ENCODE measurements around the gene CDHR5.
"Not testable (repeated sequence)": the region's sequence is repeated elsewhere in the genome, so short reads cannot be mapped to it uniquely, and the experiment has no call there.

Gene CDHR5

DNA sequence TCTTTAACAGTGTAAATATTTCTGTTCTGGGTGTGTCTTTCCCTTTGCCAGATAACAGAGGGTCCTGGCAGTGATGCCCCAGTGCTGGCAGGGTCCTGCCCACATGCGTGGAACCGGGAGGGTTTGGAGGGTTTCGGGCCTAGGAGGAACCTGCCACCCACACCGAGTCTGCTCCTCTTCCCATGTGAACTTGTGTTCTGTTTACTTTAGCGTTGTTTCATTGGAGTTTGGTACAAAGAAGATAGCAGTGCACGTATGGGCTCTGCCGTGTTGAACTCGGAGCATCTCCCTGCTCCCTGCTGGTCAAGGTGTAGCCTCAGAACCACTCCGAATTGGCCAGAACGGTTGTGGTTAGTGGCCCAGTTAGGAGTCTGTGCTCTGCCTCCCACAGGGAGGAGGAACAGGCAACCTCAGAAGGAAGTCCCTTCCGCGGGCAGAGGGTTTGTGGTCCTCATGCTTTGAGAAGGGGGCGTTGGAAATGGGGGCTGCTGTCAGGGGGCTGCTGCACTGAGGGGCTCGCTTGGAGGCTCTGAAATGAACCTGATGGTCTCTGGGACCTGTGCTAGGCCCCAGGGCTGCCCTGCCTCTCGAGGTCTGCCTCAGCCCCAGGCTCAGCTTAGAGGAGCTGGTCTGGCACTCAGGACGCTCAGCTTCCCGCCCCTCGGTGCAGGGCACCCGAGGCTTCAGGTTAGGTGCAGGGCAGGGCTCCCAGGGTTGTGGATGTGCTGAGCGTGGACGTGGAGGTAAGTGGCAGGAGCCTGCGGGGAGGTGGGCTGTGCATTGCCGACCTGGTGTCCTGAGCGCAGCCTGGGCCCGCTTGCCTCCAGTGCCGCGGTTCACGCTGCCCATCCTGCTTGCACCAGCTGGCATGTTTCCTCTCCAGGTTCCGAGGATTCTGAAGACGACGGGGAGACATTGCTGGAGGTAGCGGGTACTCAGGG, 38.1 kb downstream of the CDHR5 start:
- DNase-seq, result no peak

DNA sequence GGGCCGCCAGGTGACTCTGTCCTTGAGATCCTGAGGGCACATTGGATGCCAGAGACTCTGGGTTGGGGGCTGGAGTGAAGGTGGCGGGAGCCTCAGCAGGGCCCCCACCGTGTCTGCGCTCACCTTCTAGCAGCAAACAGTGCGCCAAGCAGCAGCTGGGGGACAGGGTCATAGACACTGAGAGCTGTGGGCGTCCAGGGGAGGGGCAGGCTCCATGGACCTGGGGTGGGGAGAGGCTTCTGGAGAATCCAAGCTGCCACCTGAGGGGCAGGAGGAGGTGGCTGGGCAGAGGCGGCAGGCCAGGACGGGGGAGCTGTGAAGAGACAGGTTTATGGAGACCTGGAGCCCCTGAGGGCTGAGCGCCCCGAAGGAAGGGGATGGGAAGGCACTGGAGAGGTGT, 40.5 kb downstream of the CDHR5 start:
- DNase-seq, result no peak

DNA sequence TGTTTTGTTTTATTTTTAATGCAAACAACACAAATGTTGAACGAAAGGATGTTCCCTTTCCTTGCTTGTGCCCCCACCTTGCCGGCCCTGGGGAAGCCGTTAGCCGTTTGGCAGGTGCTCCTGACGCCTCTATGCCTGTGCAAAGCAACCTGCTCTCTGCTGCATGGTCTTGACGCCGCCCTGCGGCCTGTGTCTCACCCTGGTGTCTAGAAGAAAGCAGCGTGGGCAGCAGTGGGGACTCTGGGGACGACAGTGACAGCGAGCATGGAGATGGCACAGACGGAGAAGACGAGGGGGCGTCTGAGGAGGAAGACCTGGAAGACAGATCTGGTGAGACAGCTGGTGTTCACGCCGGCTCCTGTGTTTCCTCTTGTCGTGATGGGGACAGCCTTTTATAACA, 43.0 kb downstream of the CDHR5 start:
- peak in 1 of 14 donors; percentile 32 for DNase-seq

DNA sequence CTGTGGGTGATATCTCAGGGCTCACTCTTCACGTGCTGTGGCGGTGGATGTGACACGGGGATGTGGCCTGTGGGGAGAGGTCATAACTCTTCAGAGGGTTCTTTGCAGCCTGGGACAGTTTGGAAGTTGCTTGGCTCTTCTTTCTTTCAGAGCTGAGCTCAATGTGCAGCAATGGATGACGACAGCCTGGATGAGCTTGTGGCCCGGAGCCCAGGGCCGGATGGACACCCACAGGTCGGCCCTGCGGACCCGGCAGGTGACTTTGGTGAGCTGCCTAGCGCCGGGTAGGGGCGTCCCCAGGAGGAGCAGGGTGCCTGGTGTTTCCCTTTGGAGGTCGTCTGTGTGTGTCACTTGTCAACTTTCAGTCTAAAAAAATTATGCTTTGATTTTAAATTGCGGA, 43.4 kb downstream of the CDHR5 start:
- peak in 1 of 14 donors; percentile 23 for DNase-seq

DNA sequence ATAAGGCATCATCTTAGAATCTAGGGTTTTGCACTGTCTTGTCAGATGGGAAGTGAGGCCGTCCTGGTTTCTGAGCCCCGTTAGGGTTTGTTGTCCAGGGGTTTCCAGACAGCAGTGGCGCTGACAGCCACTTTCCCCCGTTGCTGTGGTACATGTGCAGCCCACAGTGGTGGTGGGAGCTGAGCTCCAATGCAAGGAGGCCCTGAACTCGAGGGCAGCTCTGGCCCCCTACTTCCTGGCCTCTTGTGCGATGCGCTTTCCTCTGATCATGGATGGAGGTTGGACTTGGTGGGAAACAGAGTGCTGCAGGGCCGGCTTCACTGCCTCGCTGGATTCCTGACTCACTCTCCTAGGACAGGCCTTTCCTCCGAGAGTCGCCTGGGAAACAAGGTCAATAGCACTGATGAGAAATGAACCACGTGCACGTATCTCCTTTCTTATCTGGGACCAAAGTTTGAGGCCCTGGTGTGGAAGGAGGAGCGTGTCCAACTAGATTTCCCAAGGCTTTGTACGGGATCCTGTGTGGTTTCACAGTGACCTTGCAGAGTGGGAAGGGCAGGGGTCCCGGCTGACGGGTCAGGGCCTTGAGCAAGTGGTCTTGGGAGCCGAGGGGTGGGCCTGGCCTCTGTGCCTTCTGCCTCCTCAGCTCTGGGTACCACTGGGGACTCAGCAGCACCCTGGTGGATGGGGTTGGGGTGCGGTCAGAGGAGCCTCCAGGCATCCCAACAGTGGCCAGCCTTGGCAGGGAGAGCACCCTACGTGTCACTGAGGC, 44.7 kb downstream of the CDHR5 start:
- DNase-seq, result no peak

DNA sequence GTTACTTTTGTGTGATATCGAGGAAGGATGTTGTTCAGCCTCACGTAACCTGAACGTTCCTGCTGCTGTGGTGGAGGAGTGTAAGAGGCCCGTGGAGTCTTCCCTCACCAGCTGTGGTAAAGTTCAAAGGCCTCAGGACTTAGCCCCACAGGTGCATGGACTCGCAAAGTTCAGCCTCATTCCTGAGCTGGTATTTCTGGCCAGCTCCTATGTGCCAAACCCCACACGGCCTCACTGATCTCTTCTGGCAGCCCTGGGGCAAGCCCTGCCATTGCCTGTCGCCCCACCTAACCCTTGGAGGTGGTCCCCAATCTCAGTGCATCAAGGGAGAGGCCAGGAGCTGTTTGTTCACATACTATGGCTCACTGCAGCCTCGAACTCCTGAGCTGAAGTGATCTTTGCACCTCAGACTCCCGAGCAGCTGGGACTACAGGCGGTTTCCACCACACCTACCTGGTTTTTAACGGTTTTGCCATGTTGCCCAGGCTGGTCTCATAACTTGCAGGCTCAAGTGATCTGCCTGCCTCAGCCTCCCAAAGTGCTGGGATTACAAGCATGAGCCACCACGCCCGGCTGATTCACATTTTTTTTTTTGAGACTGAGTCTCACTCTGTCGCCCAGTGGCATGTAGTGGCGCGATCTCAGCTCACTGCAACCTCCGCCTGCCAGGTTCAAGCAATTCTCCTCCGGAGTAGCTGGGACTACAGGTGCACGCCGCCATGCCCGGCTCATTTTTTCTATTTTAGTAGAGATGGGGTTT, 46.3 kb downstream of the CDHR5 start:
- DNase-seq, result no peak

DNA sequence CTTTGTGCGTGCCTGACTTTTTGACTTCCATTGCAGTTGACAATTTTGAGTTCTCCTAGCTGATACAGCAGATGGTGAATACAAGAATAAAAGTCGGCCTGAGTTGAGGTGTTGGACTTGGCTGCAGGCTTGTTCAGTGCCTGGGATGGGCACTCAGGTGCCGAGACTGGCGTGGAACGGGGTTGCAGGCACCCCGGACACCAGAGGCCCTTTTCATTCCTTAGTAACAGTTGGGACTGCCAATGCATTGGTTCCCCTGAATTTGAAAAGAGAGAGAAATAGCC, 47.2 kb downstream of the CDHR5 start:
- DNase-seq, result no peak

DNA sequence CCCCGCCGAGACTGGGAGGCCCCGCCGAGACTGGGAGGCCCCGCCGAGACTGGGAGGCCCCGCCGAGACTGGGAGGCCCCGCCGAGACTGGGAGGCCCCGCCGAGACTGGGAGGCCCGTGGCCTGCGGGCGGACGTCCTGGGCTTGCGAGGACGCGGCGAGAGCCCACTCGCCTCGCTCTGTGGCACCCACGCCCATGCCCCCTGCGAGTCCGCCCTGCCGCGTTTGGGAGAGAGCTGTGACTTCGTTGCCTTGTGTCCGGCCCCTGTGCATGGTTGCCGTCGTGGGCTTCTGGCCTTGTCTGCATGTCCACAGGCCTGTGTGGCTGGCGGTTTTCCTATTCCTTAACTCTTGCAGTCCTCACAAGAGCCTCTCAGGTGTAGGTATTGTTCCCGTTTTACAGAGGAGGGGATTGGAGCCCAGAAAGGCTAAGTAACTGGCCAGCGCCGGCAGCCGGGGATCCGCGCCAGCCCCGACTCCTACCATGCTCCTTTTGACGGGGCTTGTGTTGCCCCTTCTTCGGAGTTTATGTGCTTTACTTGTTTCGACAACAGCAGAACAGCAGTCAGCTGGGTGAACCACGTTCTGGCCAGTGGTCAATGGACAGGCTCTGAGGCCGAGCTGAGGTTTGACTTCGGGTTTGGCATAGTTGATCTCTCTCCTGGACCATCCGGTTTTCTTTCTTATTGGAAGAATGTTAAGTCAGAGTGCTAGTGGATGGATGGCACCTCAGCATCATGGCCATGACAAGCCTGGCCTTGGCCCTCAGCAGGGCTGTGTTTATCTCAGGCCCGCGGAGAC, 47.7 kb downstream of the CDHR5 start:
- no peak for DNase-seq

DNA sequence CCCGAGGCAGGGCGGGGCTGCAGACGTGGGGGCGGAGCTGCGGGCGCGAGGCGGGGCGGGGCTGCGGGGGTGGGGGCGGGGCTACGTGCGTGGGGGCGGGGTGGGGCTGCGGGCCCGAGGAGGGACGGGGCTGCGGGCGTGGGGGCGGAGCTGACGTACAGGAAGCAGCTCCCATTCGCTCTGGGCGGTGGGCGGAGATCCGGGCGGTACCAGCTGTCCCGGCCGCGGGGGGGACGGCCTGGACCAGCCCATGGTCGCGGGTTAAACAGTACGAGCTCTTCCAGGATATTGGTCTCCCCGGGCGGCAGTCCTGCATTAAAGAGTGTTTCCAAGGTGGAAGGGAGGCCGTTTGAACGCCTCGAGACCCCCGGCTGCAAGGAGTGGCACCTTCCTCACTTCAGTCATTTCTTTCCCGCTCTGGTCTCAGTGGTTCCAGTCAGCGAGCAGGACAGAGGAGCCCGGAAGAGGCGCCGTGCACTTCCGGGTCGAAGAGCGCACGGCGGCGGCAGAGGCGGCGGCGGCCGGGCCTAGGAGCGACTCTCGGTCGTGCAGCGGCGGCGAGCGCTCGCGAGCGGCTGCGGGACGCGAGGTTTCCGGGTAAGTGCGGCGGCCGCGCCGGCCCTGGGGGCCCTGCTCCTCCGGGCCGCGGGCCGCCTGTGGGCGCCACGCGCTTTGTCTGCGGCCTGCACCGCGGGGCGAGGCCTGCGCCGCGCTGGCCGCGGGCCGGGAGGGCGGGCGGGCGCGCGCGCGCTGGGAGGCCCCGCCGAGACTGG, 48.6 kb downstream of the CDHR5 start, which contains the start of gene PHRF1:
Gene PHRF1, plus strand, starts transcription at position 475 of the 773 bp plus-strand sequence. CDS start 5,043 bp downstream, outside the sequence.
- DNase-seq, result peak; percentile 80 to 98 (median 94)

DNA sequence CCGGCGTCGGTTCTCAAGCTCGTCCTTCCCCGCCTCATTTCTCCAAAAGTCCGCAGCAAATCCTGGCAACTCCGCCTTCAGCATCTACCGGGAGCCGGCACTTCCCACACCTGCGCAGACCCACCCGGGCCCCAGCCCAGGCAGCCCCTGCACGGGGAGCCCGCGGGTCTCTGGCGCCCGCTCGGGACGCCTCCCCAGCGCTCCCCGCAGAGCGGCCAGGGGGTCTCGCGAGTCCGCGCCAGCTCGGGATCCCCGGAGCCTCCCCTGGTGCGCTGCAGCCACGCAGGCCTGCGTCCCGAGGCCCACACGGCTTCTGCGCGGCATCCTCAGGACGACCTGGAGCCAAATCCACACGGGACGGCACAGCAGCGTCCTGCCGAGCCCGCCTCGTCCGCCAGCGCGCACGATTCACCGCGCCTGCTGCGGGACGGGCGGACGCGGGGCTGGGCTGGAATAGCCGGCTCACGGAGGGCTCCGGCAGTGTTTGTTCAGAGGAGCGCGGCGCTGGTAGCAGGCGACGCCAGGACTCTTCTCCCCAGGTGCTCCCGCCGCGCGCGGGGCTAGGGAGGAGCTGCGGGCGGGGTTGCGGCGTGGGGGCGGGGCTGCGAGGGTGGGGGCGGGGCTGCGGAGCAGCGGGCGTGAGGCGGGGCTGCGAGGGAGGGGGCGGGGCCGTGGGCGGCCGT, 49.3 kb downstream of the CDHR5 start:
- DNase-seq, result peak in 1 of 14 donors; percentile 59

DNA sequence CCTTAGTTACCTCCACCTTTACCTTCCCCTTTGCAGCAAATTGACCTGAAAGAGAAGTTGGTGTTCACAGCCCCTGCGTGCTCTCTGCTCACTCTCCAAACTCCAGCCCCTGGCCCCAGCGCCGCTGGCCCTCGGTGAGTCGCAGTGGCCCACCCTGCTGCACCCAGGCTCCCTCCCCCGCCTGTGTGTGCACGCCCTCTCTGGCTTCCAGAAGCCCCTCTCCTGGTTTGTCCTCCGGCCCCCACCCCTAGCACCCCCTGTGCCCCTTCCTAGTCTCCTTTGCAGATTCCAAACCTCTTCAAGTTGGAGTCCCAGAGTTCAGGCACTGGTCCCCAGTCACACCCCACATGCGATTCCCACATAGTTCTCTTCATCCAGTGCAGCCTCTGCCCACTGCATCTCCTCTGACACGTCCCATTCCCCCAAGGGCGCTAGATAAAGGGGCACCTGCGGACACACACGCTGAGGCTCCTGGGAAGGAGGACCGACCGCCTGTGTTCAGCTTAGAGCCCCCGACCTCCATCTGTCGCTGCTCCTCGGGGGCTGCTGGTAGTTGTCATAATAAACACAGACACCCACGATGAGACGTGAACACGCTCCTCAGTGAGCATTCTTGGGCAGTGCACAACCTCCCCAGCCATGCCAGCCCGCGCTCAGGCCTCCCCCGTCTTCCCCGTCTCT, 50.0 kb downstream of the CDHR5 start:
- DNase-seq, result no peak

DNA sequence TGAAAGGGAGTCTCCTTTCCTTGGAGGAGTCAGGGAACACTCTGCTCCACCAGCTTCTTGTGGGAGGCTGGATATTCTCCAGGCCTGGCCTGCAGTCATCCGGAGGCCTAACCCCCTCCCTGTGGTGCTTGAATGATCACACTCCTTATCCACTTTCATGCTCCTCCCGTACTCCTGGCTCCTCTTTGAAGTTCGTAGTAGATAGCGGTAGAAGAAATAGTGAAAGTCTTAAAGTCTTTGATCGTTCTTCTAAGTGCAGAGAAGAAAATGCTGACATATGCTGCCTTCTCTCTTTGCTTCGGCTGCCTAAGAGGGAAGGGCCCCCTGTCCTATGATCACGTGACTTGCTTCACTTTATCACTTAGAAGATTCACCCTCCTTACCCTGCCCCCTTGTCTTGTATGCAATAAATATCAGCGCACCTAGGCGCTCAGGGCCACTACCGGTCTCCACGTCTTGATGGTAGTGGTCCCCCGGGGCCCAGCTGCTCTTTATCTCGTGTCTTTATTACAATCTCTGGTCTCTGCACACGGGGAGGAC, 50.7 kb downstream of the CDHR5 start:
- DNase-seq, result not testable (repeated sequence)

DNA sequence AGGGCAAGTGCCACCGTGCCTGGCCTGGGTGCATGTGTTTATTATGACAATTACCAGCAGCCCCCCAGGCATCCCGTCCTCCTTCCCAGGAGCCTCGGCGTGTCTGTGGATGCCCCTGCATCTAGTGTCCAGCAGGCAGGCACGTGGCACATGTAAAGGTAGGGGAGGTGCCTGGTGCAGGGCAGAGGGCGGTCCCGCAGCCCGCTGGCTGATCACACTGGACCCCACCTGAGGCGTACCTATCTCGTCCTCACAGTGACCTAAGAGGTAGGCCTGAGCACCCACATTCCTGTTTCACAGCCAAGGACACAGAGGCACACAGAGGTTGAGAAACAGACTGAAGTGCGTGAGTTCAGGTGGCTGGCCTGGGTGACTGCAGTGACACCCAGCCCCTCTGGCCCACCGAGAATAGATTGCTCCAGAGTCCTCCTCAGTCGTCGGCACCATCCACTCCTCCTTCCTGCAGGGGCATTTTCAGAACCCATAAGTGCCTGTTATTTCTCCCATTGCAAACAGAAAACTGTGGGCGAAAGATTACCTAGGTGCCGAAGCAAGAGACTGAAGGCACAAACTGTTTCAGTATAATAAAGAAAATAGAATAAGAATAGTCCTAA, 51.5 kb downstream of the CDHR5 start:
- no peak for DNase-seq

DNA sequence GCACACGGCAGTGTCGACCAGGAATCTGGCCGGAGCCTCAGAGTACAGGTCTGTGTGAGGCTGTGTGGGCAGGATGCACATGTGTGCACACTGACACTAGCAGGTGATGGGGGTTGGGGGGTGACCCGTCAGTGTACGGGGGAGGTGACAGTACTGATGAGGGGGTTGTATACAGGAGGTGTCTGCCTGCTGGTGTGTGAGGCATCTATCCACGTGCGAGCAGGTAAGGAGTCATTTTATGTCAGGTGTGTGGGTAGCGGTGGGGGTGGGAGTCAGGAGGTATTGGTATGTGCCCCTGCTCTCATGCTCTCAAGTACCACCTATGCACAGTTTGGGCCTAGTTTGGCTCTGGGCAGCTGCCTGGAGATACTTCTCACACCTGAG, 53.0 kb downstream of the CDHR5 start:
- no peak for DNase-seq

DNA sequence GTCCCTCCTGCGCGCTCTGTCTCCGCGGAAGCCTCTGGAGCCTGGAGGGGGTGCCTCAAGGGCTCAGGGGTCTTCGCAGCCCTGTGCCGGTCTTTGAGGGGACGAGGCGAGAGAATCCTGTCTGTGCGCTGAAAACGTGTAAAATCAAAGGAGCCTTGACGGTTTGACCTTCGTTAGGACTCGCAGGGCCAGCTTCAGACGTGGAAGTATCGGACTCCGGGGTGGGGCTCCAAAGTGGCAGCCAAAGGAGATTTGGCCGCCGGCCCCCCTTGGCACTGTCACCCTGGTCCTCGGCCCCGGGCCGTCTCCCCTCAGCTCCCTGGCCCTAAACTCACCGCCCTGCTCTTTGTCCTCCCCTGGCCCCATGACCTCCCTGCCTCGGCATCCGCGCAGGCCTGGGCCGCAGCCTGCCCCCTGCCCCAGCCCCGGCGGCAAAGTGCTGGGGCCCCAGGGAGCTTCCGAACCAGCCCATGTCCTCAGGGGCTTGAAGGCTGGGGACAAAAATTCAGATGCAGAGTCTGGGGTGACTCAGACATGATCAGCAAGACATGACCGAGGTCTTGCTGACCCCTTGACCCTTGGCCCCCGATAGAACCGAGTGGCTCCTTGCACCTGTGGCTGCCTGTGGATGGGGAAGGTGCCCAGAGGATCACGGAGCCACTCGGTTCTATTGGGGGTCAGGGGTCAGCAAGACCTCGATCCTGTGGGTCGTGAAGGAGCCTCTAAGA, 55.4 kb downstream of the CDHR5 start:
- no peak for DNase-seq

DNA sequence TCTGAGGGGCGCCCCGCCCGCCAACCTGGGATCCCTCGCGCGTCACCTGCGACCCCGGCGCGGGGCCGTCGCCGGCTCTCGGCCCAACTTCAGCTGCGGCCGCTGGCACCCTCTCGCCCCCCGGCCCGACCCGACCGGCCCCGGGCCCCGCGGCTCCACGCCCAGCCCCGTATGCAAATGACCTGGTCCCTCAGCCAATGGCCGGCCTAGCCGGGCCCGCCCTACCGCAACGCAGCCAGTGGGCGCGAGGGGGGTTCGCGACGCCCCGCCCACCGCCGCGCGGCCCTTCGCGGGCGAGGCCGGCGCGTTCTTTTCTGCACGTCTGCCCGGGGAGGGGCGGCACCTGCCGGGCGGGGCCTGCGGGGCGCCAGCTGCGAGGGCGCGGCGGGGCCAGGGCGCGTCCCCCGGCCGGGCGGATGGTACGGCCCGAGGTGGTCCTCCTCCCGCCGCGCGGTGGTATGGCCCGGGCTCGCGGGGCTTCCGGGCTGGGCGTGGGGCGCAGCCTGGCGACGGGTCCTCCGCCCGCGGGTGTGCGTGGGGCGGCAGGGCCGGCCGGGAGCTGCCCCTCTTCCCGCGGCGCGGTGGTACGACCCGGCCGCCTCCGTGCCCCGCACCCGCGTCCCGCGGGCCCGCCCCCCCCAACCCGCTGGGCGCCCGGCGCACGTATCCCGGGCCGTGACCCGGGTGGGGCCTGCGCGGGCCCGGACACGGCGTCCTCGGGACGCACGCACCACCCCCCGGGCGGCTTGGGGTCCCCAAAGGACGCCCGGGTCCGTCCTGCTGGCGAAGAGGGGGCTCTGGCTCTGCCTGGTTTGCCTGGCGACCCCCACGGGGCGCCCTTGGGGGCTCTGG, 56.2 kb downstream of the CDHR5 start:
- DNase-seq, result peak in 13 of 14 donors; percentile 56 to 92 (median 80)

DNA sequence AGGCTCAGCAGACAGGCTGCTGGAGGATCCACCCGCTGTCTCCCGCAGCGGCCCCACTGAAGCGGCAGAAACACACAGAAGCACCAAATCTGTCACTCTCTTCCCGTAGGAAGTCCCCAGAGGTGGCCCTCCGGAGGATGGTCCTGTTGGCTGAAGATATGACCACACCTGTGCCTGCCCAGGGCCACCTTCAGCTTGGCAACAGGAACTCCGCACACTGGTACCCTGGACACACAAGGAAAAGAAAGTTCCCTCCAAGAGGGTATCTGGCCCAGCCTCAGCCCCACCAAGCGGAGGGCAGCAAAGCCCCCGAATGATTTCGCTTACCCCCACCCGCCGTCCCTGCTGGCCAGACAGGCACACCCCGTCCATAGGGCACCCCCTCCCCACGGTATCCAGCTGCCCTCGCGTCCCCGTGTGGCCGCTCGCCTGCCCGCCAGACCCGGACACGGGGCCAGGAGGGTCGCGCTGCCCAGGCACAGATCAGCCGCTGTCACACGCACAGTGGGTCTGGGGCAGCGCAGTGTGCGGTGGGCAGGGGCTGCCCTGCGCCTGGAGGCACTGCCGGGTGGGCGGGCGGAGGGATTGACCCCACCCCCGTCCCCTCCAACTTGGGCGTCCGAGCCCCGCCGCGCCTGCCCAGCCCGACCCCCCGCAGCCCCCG, 57.0 kb downstream of the CDHR5 start:
- DNase-seq, result no peak
